ENCODE measurements around the gene ZDHHC11B.
"Not testable (repeated sequence)": the region's sequence is repeated elsewhere in the genome, so short reads cannot be mapped to it uniquely, and the experiment has no call there.

Gene ZDHHC11B

DNA sequence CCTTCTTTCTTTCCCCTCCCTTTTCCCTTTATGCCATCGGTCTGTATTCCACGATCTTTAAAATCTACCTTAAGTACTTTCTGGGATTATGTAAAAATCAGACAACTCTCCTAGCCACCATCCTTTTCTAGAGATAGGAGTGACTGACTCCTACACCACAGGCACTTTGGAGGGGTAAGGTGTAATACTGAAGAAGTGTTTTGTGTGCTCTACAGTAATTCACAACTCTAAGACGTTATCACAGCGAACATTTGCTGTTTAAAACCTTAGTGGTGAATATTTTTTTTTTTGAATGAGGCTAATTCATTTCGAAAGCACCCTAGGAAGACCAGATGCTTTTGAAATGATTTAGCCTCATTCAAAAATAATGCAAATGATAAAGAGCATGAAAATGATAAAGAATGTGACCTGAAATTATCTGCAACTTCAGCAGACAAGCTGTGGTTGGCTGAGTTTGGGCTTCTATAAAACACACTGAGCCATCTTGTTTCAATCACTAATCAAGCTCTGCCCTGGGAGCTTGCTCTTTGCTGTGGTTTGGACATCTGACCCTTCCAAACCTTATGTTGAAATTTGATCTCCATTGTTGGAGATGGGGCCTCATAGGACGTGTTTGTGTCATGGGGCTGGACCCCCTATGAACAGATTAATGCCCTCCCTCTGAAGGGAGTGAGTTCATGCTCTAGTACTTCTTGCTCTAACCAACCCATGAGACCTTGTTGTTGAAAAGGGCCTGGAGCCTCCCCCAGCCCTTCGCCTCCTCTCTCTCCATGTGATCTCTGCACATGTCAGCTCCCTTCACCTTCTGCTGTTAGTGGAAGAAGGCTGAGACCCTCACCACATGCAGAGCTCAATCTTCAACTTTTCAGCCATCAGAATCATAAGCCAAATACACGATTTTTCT, 70.1 kb downstream of the ZDHHC11B start:
- H3K4me1 ChIP-seq (ENCODE audit: control insufficient read depth, low read length); H3K9me2 ChIP-seq (replicated peaks; ENCODE audit: control insufficient read depth, low read length); H3K4me2 ChIP-seq (ENCODE audit: low read length); H4K20me1 ChIP-seq (ENCODE audit: control insufficient read depth, insufficient read depth, low read depth, low read length); H3F3A ChIP-seq (ENCODE audit: control insufficient read depth, insufficient read depth); H3K4me3 ChIP-seq (ENCODE audit: low read length); H3K79me2 ChIP-seq (ENCODE audit: control insufficient read depth, low read length); H3K27me3 ChIP-seq (ENCODE audit: control insufficient read depth, low read length); H3K27ac ChIP-seq (ENCODE audit: low read depth, low read length); H3K36me3 ChIP-seq (ENCODE audit: control insufficient read depth, low read length); H3K9me3 ChIP-seq (ENCODE audit: control insufficient read depth, insufficient read depth, low read length): not testable (repeated sequence)

DNA sequence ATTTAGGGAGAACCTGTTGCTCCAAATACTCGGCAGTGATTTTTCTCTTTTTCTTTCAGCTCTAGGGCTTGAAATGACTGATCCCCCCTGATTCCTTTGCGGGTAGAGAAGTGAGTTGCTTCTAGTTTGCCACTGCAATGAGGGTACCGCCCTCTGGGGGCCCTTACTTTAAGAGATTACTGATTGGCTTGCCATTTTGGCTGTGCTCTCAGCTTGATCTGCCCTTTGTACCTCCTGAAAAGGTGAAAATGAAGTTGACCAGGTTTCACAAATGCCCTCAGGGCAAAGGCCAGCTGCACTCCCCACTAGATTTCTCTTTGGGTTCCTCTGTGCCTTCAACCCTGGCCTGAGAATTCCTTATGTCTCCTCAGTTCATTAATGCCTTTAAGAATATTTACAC, 70.8 kb downstream of the ZDHHC11B start:
- not testable (repeated sequence) for H3F3A ChIP-seq (ENCODE audit: control insufficient read depth, insufficient read depth); H3K27me3 ChIP-seq (ENCODE audit: control insufficient read depth, low read length); H3K27ac ChIP-seq (ENCODE audit: low read depth, low read length); H3K9me2 ChIP-seq (replicated peaks; ENCODE audit: control insufficient read depth, low read length); H4K20me1 ChIP-seq (ENCODE audit: control insufficient read depth, insufficient read depth, low read depth, low read length); H3K79me2 ChIP-seq (ENCODE audit: control insufficient read depth, low read length); H3K36me3 ChIP-seq (ENCODE audit: control insufficient read depth, low read length); H3K4me2 ChIP-seq (ENCODE audit: low read length); H3K4me1 ChIP-seq (ENCODE audit: control insufficient read depth, low read length); H3K4me3 ChIP-seq (ENCODE audit: low read length); H3K9me3 ChIP-seq (ENCODE audit: control insufficient read depth, insufficient read depth, low read length)

DNA sequence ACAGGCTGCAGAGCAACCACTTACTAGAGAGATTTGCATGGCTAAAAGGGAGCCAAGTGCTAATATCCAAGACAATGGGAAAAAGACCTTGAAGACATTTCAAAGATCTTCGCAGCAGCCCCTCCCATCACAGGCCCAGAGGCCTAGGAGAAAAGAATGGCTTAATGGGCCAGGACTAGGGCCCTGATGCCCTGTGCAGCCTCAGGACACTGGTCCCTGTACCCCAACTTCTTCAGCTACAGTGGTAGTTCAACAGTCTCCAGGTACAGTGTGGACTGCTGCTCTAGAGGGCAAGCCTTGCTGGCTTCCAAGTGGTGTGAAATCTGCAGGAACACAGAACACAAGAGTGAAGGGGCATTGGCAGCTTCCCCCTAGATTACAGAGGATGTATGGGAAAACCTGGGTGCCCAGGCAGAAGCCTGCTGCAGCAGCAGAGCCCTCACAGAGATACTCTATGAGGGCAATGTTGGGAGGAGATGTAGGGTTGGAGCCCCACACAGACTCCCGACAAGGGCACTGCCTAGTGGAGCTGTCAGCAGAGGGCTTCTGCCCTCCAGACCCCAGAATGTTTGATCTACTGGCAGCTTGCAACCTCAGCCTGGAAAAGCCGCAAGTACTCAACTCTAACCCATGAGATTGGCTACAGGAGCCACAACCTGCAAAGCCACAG, 75.5 kb downstream of the ZDHHC11B start:
- not testable (repeated sequence) for H3K4me2 ChIP-seq (ENCODE audit: low read length); H3K4me1 ChIP-seq (ENCODE audit: control insufficient read depth, low read length); H3F3A ChIP-seq (ENCODE audit: control insufficient read depth, insufficient read depth); H3K9me2 ChIP-seq (replicated peaks; ENCODE audit: control insufficient read depth, low read length); H4K20me1 ChIP-seq (ENCODE audit: control insufficient read depth, insufficient read depth, low read depth, low read length); H3K27ac ChIP-seq (ENCODE audit: low read depth, low read length); H3K27me3 ChIP-seq (ENCODE audit: control insufficient read depth, low read length); H3K9me3 ChIP-seq (ENCODE audit: control insufficient read depth, insufficient read depth, low read length); H3K79me2 ChIP-seq (ENCODE audit: control insufficient read depth, low read length); H3K4me3 ChIP-seq (ENCODE audit: low read length); H3K36me3 ChIP-seq (ENCODE audit: control insufficient read depth, low read length)

DNA sequence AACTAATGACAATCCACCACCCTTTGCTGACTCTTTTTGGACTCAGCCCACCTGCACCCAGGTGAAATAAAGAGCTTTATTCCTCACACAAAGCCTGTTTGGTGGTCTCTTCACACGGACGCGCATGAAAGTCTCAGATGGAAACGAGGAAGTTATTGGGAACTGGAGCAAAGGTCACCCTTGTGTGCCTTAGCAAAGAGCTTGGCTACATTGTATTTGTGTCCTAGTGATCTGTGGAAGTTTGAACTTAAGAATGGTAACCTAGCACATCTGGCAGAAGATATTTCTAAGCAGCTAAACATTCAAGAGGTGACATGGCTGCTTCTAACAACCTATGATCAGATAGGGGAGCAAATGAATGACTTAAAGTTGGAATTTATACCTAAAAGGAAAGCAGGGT, 76.2 kb downstream of the ZDHHC11B start:
- not testable (repeated sequence) for H3K9me3 ChIP-seq (ENCODE audit: control insufficient read depth, insufficient read depth, low read length); H3K79me2 ChIP-seq (ENCODE audit: control insufficient read depth, low read length); H3K27me3 ChIP-seq (ENCODE audit: control insufficient read depth, low read length); H4K20me1 ChIP-seq (ENCODE audit: control insufficient read depth, insufficient read depth, low read depth, low read length); H3K4me3 ChIP-seq (ENCODE audit: low read length); H3K9me2 ChIP-seq (replicated peaks; ENCODE audit: control insufficient read depth, low read length); H3K4me2 ChIP-seq (ENCODE audit: low read length); H3K4me1 ChIP-seq (ENCODE audit: control insufficient read depth, low read length); H3K27ac ChIP-seq (ENCODE audit: low read depth, low read length); H3K36me3 ChIP-seq (ENCODE audit: control insufficient read depth, low read length); H3F3A ChIP-seq (ENCODE audit: control insufficient read depth, insufficient read depth)

DNA sequence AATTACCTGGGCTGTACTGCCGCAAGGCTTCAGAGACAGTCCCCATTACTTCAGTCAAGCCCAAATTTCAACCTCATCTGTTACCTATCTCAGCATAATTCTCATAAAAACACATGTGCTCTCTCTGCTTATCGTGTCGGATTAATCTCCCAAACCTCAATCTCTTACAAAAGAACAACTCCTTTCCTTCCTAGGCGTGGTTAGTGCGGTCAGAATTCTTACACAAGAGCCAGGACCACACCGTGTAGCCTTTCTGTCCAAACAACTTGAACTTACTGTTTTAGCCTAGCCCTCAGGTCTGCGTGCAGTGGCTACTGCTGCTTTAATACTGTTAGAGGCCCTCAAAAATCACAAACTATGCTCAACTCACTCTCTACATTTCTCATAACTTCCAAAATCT, 78.4 kb downstream of the ZDHHC11B start:
- not testable (repeated sequence) for H3F3A ChIP-seq (ENCODE audit: control insufficient read depth, insufficient read depth); H3K4me2 ChIP-seq (ENCODE audit: low read length); H3K27me3 ChIP-seq (ENCODE audit: control insufficient read depth, low read length); H3K4me1 ChIP-seq (ENCODE audit: control insufficient read depth, low read length); H3K79me2 ChIP-seq (ENCODE audit: control insufficient read depth, low read length); H3K4me3 ChIP-seq (ENCODE audit: low read length); H3K9me2 ChIP-seq (replicated peaks; ENCODE audit: control insufficient read depth, low read length); H3K27ac ChIP-seq (ENCODE audit: low read depth, low read length); H4K20me1 ChIP-seq (ENCODE audit: control insufficient read depth, insufficient read depth, low read depth, low read length); H3K9me3 ChIP-seq (ENCODE audit: control insufficient read depth, insufficient read depth, low read length); H3K36me3 ChIP-seq (ENCODE audit: control insufficient read depth, low read length)

DNA sequence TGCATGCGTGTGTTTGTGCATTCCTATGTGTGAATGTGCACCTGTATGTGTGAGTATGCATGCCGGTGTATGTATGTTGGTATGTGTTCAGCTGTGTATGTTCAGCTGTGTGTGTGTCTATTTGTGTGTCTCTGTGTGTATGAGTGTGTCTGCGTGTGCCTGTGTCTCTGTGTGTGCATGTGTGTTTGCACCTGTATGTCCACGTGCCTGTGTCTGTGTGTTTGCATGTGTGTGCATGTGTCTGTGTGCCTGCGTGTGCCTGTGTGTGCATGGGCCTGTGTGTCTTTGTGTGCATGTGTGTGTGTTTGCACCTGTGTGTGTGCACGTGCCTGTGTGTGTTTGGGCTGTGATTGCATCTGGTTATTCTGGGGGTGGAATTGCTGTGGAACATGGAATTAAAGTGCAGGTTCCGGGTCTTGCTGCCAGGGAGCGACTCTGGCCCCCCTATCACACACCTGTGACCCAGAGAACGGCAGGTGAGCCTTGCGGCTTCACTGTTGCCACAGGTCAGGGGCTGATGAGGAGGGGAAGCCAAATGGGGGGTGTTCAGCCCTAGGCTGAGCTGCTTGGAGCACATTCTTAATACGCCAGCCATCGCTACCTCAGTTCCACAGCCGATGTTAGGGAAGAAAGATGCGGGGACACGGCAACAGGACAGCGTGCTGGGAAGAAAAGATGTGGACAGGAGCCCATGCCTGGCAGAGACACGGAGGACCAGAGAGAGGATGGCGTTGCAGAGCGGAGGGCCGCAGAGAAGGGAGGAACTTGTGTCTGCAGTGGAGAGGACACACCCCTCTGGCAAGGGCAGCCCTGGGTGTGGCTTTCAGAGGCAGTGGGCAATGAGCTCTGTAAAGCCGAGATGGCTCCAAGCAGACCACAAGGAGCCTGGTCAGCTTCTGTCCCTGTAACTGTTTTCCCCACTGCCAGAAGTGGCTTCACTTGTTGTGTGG, 87.5 kb downstream of the ZDHHC11B start:
- H3K27me3 ChIP-seq (ENCODE audit: control insufficient read depth, low read length): peaks cover 24% of the 10 kb centered on the region
- not testable (repeated sequence) for H3K36me3 ChIP-seq (ENCODE audit: control insufficient read depth, low read length); H4K20me1 ChIP-seq (ENCODE audit: control insufficient read depth, insufficient read depth, low read depth, low read length); H3K4me2 ChIP-seq (ENCODE audit: low read length); H3F3A ChIP-seq (ENCODE audit: control insufficient read depth, insufficient read depth); H3K79me2 ChIP-seq (ENCODE audit: control insufficient read depth, low read length); H3K4me3 ChIP-seq (ENCODE audit: low read length); H3K27ac ChIP-seq (ENCODE audit: low read depth, low read length); H3K9me3 ChIP-seq (ENCODE audit: control insufficient read depth, insufficient read depth, low read length); H3K4me1 ChIP-seq (ENCODE audit: control insufficient read depth, low read length); H3K9me2 ChIP-seq (replicated peaks; ENCODE audit: control insufficient read depth, low read length)

DNA sequence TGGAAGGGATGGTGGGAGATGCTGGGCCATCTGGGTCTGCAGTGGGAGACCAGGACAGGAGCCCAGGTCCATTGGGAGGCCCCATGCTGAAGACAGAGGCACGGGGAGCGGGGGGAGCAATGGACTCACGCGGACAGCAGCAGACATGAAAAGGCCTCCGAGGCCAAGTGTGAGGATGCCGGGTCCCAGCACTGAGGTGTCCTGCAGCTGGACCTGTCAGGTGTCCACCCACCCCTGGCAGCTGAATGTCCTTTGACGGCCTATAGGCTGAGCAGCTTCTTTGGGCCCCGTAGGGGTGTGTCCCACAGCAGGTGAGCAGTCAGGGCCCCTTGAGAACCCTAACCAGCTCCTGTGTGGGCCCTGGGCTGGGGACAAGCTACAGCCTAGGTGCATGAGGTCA, 88.3 kb downstream of the ZDHHC11B start:
- peaks cover 22% of the 10 kb centered on the region for H3K27me3 ChIP-seq (ENCODE audit: control insufficient read depth, low read length)
- H3K9me3 ChIP-seq (ENCODE audit: control insufficient read depth, insufficient read depth, low read length); H3F3A ChIP-seq (ENCODE audit: control insufficient read depth, insufficient read depth); H3K4me1 ChIP-seq (ENCODE audit: control insufficient read depth, low read length); H3K4me3 ChIP-seq (ENCODE audit: low read length); H3K4me2 ChIP-seq (ENCODE audit: low read length); H3K79me2 ChIP-seq (ENCODE audit: control insufficient read depth, low read length); H3K27ac ChIP-seq (ENCODE audit: low read depth, low read length); H3K36me3 ChIP-seq (ENCODE audit: control insufficient read depth, low read length); H4K20me1 ChIP-seq (ENCODE audit: control insufficient read depth, insufficient read depth, low read depth, low read length); H3K9me2 ChIP-seq (replicated peaks; ENCODE audit: control insufficient read depth, low read length): not testable (repeated sequence)

All from DOHH2 (cell line).